HG02763 (cell line): ENCODE measurements around the gene PHF12.
"Not testable (repeated sequence)": the region's sequence is repeated elsewhere in the genome, so short reads cannot be mapped to it uniquely, and the experiment has no call there.

Experiments used
- ATAC-seq: cut with Tn5 transposase; IDR thresholded peaks from one replicate; pipeline ENCODE4 v1.9.1; 2021; ENCODE audit warnings: mild to moderate bottlenecking, moderate library complexity; ENCODE audit not compliant: unreplicated experiment

The PHF12 gene

GRCh38 chr17:28885951-28886350, 65.4 kb downstream of the PHF12 start:
- ATAC-seq, result no peak

- no peak for ATAC-seq
Measured at GRCh38 chr17:28885363-28885762, 66.0 kb downstream of the PHF12 start.

DNA sequence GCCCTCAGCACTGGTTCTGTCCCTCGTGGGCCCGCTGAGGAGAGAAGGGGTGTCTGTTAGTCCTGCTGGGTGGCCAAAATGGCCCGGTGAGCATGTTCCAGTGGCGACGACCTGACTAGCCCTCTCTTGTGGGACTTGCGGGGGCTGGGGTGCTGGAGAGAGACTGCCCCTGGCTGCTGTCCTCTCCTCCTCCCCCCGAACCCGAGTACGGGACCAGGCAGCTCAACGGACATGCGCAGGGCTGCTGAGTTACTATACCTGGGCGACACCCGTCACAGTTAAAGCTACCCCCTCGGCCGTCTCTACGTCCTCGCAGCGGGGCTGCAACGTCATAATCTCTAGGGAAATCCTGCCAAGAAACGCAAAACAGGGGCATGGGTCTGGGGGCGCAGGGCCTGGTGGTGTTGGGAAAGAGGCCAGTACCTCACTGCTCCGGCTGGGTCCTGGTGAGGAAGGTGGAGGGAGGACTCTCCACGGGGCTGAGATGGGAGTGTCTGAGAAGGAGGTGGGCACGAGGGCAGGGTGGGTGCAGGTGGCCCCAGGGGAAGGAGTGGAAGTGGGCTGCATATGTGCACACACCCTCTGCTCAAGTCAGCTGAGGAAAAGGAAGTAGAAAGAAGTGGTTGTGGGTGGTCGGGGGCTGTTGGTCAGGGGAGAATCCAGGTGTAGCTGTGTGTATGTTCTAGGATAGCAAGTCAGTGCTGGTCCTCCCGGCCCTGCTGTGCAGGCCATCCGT, 67.2 kb downstream of the PHF12 start:
- no peak for ATAC-seq

DNA sequence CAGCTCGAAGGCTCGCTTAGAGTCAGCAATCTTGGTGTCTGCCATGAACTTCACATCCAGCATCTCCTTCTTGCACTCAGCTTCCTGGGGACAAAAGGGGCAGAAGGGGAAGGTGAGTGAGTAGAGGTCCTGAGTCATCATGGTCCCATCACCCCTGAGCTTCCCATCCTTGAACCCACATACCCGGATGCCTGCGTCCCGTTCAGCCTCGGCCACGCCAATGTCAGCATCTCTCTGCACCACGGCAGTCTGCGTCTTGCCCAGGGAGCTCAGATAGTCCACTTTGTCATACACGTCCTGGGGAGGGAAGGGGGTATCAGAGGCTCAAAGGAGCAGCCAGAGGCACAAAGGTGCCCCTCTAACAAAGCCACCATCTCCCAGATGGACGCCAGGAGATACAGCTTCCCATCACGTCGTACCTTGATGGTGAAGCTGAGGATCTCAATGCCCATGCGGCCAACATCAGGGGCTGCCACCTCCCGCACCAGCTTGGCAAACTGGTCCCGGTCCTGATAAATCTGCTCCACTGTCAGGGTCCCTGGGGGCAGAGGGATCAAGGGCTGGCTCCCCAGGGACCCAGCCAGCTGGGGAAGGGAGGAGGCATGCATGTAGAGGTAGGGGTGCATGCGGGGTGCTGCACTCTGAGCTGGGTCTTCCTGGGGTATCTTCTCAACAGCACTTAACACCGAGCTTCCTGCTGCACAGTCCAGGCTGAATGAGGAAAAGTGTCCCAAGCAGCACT, 69.0 kb downstream of the PHF12 start:
- no peak for ATAC-seq

GRCh38 chr17:28881533-28882056, 69.7 kb downstream of the PHF12 start:
- ATAC-seq, result no peak

- no peak for ATAC-seq
Measured at GRCh38 chr17:28880572-28880945, 70.8 kb downstream of the PHF12 start.

GRCh38 chr17:28879886-28880571, 71.3 kb downstream of the PHF12 start:
- ATAC-seq, result no peak

DNA sequence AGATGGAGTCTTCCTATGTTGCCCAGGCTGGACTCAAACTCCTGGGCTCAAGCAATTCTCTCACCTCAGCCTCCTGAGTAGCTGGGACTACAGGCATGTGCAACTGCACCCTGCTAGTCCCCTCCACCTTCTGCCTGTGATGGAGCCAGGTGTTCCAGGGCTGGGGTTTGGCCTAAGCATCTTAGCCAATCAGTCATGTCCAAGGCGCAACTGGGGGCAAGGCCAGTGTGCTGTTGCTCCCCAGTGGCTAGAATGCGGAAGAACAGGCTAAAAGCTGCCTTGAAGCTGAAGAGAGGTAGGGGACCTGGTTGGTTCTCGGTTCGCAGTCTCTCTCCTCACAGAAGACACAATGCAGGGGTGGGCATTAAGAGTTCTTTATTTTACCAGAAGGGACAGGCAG, 72.3 kb downstream of the PHF12 start:
- ATAC-seq, result no peak

DNA sequence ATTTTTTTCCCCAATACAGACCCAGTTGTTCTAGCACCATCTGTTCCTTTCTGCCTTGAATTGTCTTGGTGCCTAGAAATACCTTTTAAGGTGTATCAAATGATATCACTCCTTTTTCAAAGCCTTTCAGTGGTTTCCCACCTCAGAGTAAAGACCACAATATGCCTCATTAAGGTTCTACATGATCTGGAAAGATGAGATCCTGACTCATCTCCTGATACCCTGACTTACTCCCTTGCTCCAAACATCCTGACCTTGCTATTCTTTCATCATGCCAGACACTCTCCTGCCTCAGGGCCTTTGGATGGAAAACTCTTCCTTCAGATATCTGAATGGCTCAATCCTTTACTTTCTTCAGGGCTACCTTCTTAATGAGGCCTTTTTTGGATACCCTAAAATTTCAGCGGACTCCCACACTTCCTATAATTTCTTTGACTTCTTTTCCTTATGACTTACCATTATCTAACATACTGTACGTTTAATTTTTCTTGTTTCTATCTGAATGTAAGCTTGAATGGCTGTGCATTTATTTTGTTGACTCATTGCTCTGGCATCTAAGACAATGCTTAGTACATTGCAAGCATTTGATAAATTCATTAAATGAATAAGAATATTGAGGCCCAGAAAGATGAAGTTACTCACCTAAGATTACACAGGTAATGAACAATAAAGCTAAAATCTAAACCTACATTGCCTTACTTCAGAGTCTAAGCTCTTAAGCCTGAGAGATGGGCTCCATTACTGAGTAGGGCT, 73.0 kb downstream of the PHF12 start:
- ATAC-seq, result no peak

- ATAC-seq, result not testable (repeated sequence)
Measured at GRCh38 chr17:28877150-28877711, 74.1 kb downstream of the PHF12 start.

DNA sequence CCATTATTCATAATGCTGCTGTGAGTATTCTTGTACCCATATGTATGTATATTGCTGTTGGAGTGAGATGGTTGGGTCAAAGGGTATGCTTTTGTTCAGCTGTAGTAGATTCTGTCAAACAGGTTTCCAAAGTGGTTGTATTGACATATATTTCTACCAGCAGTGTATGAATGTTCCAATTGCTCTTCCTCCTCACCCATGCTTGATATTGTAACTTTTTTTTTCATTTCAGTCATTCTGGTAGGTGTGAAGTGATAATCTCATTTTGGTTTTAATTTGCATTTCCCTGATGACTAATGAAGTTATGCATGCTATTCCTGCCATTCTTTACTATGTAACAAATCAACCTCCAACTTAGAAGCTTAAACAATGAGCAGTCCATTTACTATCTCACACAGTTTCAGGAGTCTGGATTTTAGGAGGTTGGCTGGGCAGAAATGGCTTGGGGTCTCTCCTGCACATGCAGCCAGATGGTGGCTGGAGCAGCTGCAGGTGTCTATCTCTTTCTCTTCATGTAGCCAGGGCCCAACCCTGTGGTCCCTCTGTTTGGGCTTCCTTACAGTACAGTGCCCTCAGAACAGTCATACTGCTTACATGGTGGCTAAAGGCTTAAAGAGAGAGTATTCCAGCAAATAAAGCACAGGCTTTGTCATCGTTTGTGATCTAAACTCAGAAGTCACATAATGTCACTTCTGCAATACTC, 75.3 kb downstream of the PHF12 start:
- ATAC-seq, result no peak

- ATAC-seq, result no peak
Measured at GRCh38 chr17:28874750-28875149, 76.6 kb downstream of the PHF12 start.

DNA sequence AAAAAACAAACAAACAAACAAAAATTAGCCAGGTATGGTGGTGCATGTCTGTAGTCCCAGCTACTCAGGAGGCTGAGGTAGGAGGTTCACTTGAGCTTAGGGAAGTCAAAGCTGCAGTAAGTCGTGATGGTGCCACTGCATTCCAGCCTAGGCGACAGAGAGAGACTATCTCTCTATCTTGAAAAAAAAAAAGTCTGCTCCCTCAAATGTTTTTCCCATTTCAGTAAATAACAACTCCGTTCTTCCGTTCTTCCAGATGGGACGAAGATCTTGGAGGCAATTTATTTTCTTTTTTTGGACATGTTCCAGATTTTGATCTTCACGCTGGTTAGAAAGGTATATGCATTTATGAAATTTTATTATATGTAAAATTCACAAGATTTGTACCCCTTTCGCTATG, 77.5 kb downstream of the PHF12 start:
- no peak for ATAC-seq

GRCh38 chr17:28871056-28871579, 80.2 kb downstream of the PHF12 start:
- ATAC-seq, result peak; percentile 84

GRCh38 chr17:28867276-28867675, 84.0 kb downstream of the PHF12 start:
- no peak for ATAC-seq

GRCh38 chr17:28865946-28866752, 85.2 kb downstream of the PHF12 start:
- no peak for ATAC-seq

DNA sequence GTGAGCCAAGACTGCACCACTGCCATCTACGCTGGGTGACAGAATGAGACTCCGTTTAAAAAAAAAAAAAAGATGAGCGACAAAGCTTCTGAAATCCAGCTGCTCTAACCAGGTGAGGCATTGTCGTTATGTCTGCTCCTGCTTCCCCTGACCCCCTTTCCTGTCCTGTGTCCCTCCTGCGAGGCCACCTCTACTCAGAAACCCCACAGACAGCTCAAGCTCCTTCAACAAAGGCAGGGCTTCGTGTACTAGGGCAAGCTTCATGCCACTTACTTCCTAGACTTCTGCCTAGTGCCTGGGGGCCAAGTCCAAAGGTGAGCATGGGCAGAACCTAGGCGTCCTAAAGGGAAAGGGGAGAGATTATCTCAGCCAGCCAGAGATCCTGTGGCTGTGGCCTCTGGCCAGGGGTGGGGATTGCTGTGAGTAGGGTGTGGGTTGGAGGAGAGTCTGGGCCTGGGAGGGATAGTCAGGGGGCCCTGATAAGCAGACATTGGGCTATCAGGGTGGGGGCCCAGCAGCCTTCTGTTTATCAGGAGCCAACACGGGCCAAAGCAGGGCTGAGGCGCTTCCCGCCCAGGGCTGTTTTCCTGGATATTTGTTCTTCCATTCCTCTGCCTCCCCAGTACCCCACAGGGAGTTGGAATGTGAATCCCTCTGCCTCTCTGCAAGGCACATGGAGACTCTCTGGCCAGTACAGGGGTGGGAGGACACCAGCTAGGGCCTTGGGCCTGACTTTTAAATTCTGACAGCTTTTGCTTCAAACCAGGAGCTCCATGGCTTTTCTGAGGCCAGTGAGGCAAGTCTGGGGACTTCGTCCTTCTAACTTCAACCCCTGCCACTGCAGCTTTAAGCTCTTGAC, 86.1 kb downstream of the PHF12 start:
- no peak for ATAC-seq

- no peak for ATAC-seq
Measured at GRCh38 chr17:28863953-28864352, 87.4 kb downstream of the PHF12 start.
